Peyer's patch (tissue), 4 donors: ENCODE measurements around the gene KIF21B. TPM values are rescaled to one million over a fixed set of nuclear protein-coding genes. Genes with fewer than 3 reads are reported as not detected.

Experiments
- DNase-seq, 3 donors: peaks; one replicate each; pipeline ENCODE4 v3.0.0-alpha.2; 2017 to 2019
- H3K27ac ChIP-seq, 4 donors: fragments of 200-600 bp; sonication (generic); one replicate each; pipeline ENCODE4 v1.5.1; 2016 to 2019
- H3K27me3 ChIP-seq, 2 donors: fragments of 200-600 bp; sonication (generic); one replicate each; pipeline ENCODE4 v1.5.1; 2019
- H3K36me3 ChIP-seq, 3 donors: fragments of 200-600 bp; sonication (generic); one replicate each; pipeline ENCODE4 v1.5.1; 2016 to 2019
- H3K4me1 ChIP-seq, 4 donors: fragments of 200-600 bp; sonication (generic); one replicate each; pipeline ENCODE4 v1.5.1; 2016 to 2019
- H3K4me3 ChIP-seq, 4 donors: fragments of 200-600 bp; sonication (generic); 1 replicate in 3 of 4; 2 replicates in 1 of 4; pipeline ENCODE4 v1.5.1; 2016 to 2019; ENCODE audit warnings: mild to moderate bottlenecking in 1 of 4
- H3K9me3 ChIP-seq, 4 donors: fragments of 200-600 bp; sonication (generic); one replicate each; pipeline ENCODE4 v1.5.1; 2016 to 2019; ENCODE audit warnings: mild to moderate bottlenecking in 1 of 4
- CTCF ChIP-seq, 6 experiments: fragments of 450-650 bp in 4 of 6; fragments of 200-600 bp in 2 of 6; sonication (generic) in 1 of 6; IDR thresholded peaks; one replicate each; pipeline ENCODE4 v1.5.1; 2017 to 2019; ENCODE audit warnings: antibody characterized with exemption in 6 of 6, mild to moderate bottlenecking in 3 of 6, moderate library complexity in 1 of 6
- POLR2A ChIP-seq, 2 donors: fragments of 450-650 bp; IDR thresholded peaks; one replicate each; pipeline ENCODE4 v1.5.1; 2017; ENCODE audit warnings: antibody characterized with exemption in 2 of 2, mild to moderate bottlenecking in 2 of 2, moderate library complexity in 2 of 2
- total RNA-seq, 4 donors: library from RNA; depleted of rRNA; stranded (reverse); fragments of >200 nt; gene quantifications; one replicate each; pipeline ENCODE4 v1.1.0, GENCODE V29; 2016

Gene KIF21B
- total RNA-seq, 4 donors from 2014 or later = 6.7 to 19.0 (median 13.3) TPM

DNA sequence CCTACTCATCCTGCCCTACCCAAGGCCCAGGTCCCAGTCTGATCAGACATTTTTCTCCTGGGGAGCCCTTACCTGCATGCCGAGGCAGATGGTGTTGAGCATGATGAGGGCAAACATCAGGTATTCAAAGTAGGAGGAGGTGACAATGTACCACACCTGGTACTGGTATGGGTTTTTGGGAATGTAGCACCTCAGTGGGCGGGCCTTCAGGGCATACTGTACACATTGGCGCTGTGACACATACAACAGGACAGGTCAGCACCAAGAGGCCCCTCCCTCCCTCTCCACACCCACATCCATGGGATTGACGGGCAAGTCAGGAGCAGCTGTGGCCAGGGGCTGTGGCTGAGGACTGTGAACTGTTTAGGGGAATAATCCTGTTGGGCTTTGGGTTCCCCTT lies 37.1 kb upstream of the KIF21B start:
- no peak for DNase-seq
- H3K27ac ChIP-seq = no peak overlapping the region
- peaks cover 0 to 4% (median 0%) of the 10 kb centered on the region in 4 donors for H3K4me1 ChIP-seq
- no peak overlapping the region for H3K4me3 ChIP-seq
- H3K9me3 ChIP-seq = no peaks in the 10 kb centered on the region
- no peak for TF ChIP-seq CTCF (IDR thresholded peaks at IDR 0.05)
- TF ChIP-seq POLR2A (IDR thresholded peaks at IDR 0.05) = no peak
- no peaks in the 10 kb centered on the region for H3K36me3 ChIP-seq
- H3K27me3 ChIP-seq = no peaks in the 10 kb centered on the region

DNA sequence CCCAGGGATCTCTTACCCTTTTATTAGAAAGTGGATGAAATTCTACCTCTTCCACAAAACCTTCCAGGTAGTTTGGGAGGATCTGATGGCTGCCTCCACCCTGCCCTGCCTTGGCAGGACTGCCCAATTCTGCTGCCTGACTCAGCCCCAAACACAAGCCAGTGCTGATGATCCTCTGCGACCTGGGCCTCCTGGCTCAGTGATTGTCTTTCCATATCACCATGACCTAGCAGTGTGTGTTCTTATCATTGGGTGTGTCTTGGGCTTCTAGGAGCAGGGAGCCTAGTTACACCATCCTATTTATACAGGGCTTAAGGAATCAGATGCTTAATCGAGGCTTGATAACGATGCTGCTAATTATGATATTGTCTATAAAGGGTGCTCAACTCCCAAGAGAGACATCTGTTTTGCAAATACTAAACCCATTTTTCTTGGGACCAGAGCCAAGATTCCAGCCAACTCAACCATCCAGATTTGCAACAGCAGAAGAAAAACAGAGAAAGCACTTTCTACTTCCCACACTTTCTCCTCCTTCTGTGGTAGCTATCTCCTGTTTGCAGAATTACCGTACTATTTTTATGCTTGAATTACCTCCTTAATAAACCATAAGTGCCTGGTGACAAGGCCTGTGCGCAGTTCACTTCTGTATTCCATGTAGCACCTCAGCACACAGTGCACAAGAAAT lies 36.5 kb upstream of the KIF21B start:
- TF ChIP-seq POLR2A (IDR thresholded peaks at IDR 0.05) = no peak
- TF ChIP-seq CTCF (IDR thresholded peaks at IDR 0.05) = no peak
- no peak for DNase-seq

DNA sequence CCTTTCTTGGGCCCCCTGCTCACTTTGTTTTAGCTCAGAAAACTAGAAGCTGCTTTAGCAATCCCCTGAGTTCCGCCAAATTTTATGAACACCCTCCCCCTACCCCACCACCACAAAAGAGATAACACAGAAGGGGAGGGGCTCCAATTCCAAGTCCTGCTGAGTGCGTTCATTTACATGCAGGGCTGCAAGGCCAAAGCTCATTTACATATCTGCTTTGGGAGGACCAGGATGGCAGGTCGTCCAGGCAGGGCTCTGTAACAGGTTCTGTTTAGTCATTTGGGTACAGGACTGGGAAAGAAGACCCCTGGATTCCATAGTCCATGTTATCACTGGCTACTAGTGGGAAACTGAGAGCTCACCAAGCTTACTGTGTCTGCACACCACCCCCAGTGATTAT lies 35.9 kb upstream of the KIF21B start:
- no peaks in the 10 kb centered on the region for H3K9me3 ChIP-seq
- H3K27ac ChIP-seq = no peak overlapping the region
- no peak for TF ChIP-seq CTCF (IDR thresholded peaks at IDR 0.05)
- no peak for TF ChIP-seq POLR2A (IDR thresholded peaks at IDR 0.05)
- H3K27me3 ChIP-seq = no peaks in the 10 kb centered on the region
- no peak for DNase-seq
- no peak overlapping the region for H3K4me3 ChIP-seq
- peaks cover 0 to 4% (median 0%) of the 10 kb centered on the region in 4 donors for H3K4me1 ChIP-seq
- H3K36me3 ChIP-seq = no peaks in the 10 kb centered on the region

More for the DNA sequence above, 36.5 kb upstream of the KIF21B start:
- Histone ChIP-seq H3K4me1 (peaks cover 0 to 4% (median 0%) of the 10 kb centered on the region in 4 donors), H3K36me3 (no peaks in the 10 kb centered on the region), H3K4me3 (no peak overlapping the region), H3K27ac (no peak overlapping the region), H3K27me3 (no peaks in the 10 kb centered on the region), H3K9me3 (no peaks in the 10 kb centered on the region)

GRCh38 chr1:201054091-201054543 lies 30.6 kb upstream of the KIF21B start:
- Histone ChIP-seq H3K36me3 (no peaks in the 10 kb centered on the region), H3K27me3 (no peaks in the 10 kb centered on the region), H3K4me3 (no peak overlapping the region), H3K27ac (no peak overlapping the region), H3K9me3 (no peaks in the 10 kb centered on the region), H3K4me1 (peaks cover 0 to 4% (median 0%) of the 10 kb centered on the region in 4 donors)
- DNase-seq = no peak
- TF ChIP-seq POLR2A (IDR thresholded peaks at IDR 0.05) = no peak
- TF ChIP-seq CTCF (IDR thresholded peaks at IDR 0.05) = no peak

GRCh38 chr1:201053155-201053860 lies 29.8 kb upstream of the KIF21B start:
- no peak overlapping the region for H3K27ac ChIP-seq
- TF ChIP-seq CTCF (IDR thresholded peaks at IDR 0.05) (no peak), POLR2A (IDR thresholded peaks at IDR 0.05) (no peak)

More at GRCh38 chr1:201053155-201053860, 29.8 kb upstream of the KIF21B start:
- Histone ChIP-seq H3K4me3 (no peak overlapping the region), H3K36me3 (no peaks in the 10 kb centered on the region), H3K27me3 (no peaks in the 10 kb centered on the region), H3K4me1 (peaks cover 0 to 4% (median 0%) of the 10 kb centered on the region in 4 donors), H3K9me3 (no peaks in the 10 kb centered on the region)
- no peak for DNase-seq
